ENCODE data around the gene KRT20. TPM values are rescaled to one million over a fixed set of nuclear protein-coding genes. Genes with fewer than 3 reads are reported as not detected.

Gene KRT20
- total and polyA plus RNA-seq, 2 experiments from 2014 or later, result not detected

GRCh38 chr17:40903129-40903847, 18.2 kb upstream of the KRT20 start (continued):
- TF ChIP-seq, protein P1, sequence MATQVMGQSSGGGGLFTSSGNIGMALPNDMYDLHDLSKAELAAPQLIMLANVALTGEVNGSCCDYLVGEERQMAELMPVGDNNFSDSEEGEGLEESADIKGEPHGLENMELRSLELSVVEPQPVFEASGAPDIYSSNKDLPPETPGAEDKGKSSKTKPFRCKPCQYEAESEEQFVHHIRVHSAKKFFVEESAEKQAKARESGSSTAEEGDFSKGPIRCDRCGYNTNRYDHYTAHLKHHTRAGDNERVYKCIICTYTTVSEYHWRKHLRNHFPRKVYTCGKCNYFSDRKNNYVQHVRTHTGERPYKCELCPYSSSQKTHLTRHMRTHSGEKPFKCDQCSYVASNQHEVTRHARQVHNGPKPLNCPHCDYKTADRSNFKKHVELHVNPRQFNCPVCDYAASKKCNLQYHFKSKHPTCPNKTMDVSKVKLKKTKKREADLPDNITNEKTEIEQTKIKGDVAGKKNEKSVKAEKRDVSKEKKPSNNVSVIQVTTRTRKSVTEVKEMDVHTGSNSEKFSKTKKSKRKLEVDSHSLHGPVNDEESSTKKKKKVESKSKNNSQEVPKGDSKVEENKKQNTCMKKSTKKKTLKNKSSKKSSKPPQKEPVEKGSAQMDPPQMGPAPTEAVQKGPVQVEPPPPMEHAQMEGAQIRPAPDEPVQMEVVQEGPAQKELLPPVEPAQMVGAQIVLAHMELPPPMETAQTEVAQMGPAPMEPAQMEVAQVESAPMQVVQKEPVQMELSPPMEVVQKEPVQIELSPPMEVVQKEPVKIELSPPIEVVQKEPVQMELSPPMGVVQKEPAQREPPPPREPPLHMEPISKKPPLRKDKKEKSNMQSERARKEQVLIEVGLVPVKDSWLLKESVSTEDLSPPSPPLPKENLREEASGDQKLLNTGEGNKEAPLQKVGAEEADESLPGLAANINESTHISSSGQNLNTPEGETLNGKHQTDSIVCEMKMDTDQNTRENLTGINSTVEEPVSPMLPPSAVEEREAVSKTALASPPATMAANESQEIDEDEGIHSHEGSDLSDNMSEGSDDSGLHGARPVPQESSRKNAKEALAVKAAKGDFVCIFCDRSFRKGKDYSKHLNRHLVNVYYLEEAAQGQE (IDR thresholded peaks at IDR 0.05; ENCODE audit: unreplicated experiment), result no peak
- TF ChIP-seq JUNB (IDR thresholded peaks at IDR 0.05; ENCODE audit: unreplicated experiment), result no peak

GRCh38 chr17:40902498-40902897, 17.5 kb upstream of the KRT20 start:
- Mint-ChIP-seq H3K4me1 (peaks cover 11% of the 10 kb centered on the region; the same call in 2 of the 3 replicates), H3K27me3 (ENCODE audit: insufficient read depth, low read depth, poor library complexity) (peaks cover 2% of the 10 kb centered on the region), H3K36me3 (ENCODE audit: low read depth) (no peaks in the 10 kb centered on the region), H3K9me3 (no peaks in the 10 kb centered on the region), H3K27ac (no peak overlapping the region), H3K4me3 (no peak overlapping the region)
- Histone ChIP-seq H3K9me2 (ENCODE audit: insufficient read depth) (no peaks in the 10 kb centered on the region), H3K27me3 (ENCODE audit: insufficient read depth) (no peaks in the 10 kb centered on the region), H3F3A (replicated peaks; ENCODE audit: low read depth) (no peaks in the 10 kb centered on the region), H4K20me1 (replicated peaks; ENCODE audit: insufficient read depth) (no peaks in the 10 kb centered on the region), H3K27ac (ENCODE audit: low read depth) (no peak overlapping the region), H3K4me2 (no peak overlapping the region), H3K36me3 (ENCODE audit: insufficient read depth) (no peaks in the 10 kb centered on the region), H3K4me3 (no peak overlapping the region), H2AFZ (no peak overlapping the region; the same call in 1 of the 2 replicates), H3K4me1 (ENCODE audit: insufficient read depth) (no peaks in the 10 kb centered on the region; the same call in 1 of the 2 replicates), H3K79me2 (replicated peaks; ENCODE audit: insufficient read depth) (no peaks in the 10 kb centered on the region)
- TF ChIP-seq POLR2AphosphoS5 (IDR thresholded peaks at IDR 0.05; ENCODE audit: low read depth) (no peak), STAT1 (IDR thresholded peaks at IDR 0.05; ENCODE audit: unreplicated experiment) (no peak)
- TF ChIP-seq, protein P2, sequence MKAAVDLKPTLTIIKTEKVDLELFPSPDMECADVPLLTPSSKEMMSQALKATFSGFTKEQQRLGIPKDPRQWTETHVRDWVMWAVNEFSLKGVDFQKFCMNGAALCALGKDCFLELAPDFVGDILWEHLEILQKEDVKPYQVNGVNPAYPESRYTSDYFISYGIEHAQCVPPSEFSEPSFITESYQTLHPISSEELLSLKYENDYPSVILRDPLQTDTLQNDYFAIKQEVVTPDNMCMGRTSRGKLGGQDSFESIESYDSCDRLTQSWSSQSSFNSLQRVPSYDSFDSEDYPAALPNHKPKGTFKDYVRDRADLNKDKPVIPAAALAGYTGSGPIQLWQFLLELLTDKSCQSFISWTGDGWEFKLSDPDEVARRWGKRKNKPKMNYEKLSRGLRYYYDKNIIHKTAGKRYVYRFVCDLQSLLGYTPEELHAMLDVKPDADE (IDR thresholded peaks at IDR 0.05), result no peak
- DNase-seq (ENCODE audit: low spot score) (no peak), ATAC-seq (no peak)

DNA sequence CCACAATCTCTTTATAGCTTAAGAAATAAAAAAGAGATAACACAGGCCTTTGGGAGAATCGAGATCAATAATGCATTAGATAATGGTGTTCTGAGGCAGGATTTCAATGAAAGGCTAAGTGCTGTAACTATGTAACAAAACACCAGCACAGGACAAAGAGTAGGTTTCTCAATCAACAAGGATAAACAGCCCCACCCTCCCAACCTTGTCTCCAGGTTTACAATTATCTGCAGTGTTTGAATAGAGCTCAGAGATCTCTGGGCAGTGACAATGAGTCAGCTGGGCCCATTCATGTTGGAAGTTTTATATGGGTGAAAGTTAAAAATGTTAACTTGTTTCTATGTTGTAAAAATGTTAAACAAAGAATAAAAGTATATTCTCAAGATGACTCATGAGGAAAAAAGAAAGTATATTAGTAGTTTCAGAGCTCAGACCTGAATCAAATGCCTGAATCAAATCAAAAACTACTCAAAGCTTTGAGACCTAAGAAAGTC, 17.0 kb upstream of the KRT20 start:
- H3K9me3 Mint-ChIP-seq, result no peaks in the 10 kb centered on the region
- DNase-seq (ENCODE audit: low spot score) (no peak), ATAC-seq (peak; percentile 53)
- Histone ChIP-seq H3K9me2 (ENCODE audit: insufficient read depth) (no peaks in the 10 kb centered on the region), H3K4me1 (ENCODE audit: insufficient read depth) (no peaks in the 10 kb centered on the region; the same call in 1 of the 2 replicates), H3K36me3 (ENCODE audit: insufficient read depth) (no peaks in the 10 kb centered on the region), H2AFZ (no peak overlapping the region), H3K4me3 (no peak overlapping the region), H3K79me2 (replicated peaks; ENCODE audit: insufficient read depth) (no peaks in the 10 kb centered on the region), H3K4me2 (no peak overlapping the region), H3F3A (replicated peaks; ENCODE audit: low read depth) (no peaks in the 10 kb centered on the region), H3K27ac (ENCODE audit: low read depth) (no peak overlapping the region), H4K20me1 (replicated peaks; ENCODE audit: insufficient read depth) (no peaks in the 10 kb centered on the region), H3K27me3 (ENCODE audit: insufficient read depth) (no peaks in the 10 kb centered on the region)
- peaks cover 11% of the 10 kb centered on the region; the same call in 2 of the 3 replicates for H3K4me1 Mint-ChIP-seq
- TF ChIP-seq ZNF114 (CRISPR knock-in tag; IDR thresholded peaks at IDR 0.05) (no peak), EZH2 (IDR thresholded peaks at IDR 0.05; ENCODE audit: low read depth, unreplicated experiment) (no peak), STAT1 (IDR thresholded peaks at IDR 0.05; ENCODE audit: unreplicated experiment) (no peak), CTCF (conservative IDR thresholded peaks at IDR 0.05; ENCODE audit: low read depth in 2 of 2) (no peak), JUNB (IDR thresholded peaks at IDR 0.05; ENCODE audit: unreplicated experiment) (no peak), CREB1 (CRISPR knock-in tag; IDR thresholded peaks at IDR 0.05; ENCODE audit: low read depth) (no peak), ZNF331 (CRISPR knock-in tag; IDR thresholded peaks at IDR 0.05; ENCODE audit: low read depth) (no peak), EZH2phosphoT487 (IDR thresholded peaks at IDR 0.05; ENCODE audit: unreplicated experiment) (no peak)
- H3K4me3 Mint-ChIP-seq, result no peak overlapping the region
- H3K27me3 Mint-ChIP-seq (ENCODE audit: insufficient read depth, low read depth, poor library complexity), result peaks cover 2% of the 10 kb centered on the region
- H3K27ac Mint-ChIP-seq, result no peak overlapping the region
- H3K36me3 Mint-ChIP-seq (ENCODE audit: low read depth), result no peaks in the 10 kb centered on the region

Data from GM23338 (cell line).